ENCODE data around the gene PHF2.
A peak's percentile ranks its signal among the peaks of the same experiment; 100 is the strongest.

Gene PHF2

GRCh38 chr9:93630806-93631411, 54.5 kb downstream of the PHF2 start:
- no peak for DNase-seq (ENCODE audit: low spot score)

DNA sequence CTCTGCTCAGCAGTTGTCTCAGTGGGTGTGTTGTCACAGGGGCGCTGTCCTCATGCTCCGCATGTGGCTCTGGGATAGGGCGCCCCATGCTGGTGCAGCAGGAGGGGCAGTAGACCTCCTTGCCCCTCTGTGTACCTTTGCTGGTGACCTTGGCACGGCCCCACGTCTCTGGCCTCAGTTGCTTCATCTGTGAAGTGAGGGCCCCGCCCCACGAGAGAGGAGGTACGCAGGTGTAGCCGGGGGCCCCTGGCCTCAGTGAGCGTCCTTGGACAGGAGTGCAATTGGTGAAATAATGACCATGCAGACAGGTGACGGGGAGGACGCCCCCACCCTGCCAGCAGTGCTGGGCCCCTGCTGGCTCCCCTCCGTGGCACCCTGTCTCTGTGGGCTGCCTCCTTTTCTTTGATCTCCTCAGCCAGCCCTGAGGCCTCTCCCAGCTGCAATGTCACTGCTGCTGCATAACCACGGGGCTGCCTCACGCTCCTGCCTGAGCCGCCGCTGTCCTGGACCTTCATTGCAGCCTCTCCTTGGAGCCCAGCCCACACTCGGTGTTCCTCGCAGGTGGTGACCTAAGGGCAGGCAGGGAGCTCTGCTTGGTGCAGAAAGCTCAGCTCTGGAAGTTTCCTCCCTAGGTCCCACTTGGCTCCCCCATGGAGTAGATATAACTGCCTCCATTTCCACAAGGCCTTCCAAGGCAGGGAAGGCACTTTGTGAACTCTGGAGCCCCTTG, 57.3 kb downstream of the PHF2 start:
- DNase-seq (ENCODE audit: low spot score), result no peak

- DNase-seq (ENCODE audit: low spot score), result no peak
Observed at GRCh38 chr9:93634311-93635185, 58.2 kb downstream of the PHF2 start.

- no peak for DNase-seq (ENCODE audit: low spot score)
Observed at GRCh38 chr9:93635186-93636107, 59.1 kb downstream of the PHF2 start.

DNA sequence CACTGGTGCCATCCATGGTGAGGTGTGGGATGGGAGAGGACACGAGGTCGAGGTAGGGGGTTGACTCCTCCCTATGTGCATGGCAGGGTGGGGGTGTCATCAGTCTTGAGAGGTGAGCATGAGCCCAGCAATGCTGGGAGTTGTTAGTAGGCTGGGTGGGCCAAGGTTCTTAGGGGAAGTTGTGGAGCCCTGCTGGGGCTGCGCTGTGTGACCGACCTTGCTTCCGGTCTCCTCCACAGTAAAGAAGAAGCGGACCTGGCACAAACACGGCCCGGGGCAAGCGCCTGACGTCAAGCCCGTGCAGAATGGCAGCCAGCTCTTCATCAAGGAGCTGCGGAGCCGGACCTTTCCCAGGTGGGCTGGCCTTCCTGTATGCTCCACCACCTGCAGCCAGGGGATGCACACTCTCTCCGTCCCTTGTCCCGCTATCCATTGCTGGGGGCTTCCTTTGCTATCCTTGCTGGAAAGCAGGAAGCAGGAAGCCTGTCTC, 59.8 kb downstream of the PHF2 start:
- no peak for DNase-seq (ENCODE audit: low spot score)

- DNase-seq (ENCODE audit: low spot score), result no peak
Observed at GRCh38 chr9:93636667-93637066, 60.3 kb downstream of the PHF2 start.

DNA sequence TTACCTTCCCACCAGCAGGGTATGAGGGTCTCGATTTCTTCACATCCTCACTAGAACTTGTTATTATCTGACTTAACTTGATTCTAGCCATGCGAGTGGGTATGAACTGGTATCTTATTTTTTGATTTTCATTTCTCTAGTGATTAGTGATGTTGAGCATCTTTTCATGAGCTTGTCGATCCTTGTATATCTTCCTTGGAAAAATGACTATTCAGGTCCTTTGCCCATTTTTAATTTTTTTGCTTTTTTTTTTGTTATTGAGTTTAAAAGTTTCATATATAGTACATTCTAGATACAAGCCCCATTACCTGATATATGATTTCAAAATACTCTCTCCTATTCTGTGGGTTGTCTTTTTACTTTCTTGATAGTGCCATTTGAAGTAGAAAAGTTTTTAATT, 61.5 kb downstream of the PHF2 start:
- DNase-seq (ENCODE audit: low spot score), result no peak

DNA sequence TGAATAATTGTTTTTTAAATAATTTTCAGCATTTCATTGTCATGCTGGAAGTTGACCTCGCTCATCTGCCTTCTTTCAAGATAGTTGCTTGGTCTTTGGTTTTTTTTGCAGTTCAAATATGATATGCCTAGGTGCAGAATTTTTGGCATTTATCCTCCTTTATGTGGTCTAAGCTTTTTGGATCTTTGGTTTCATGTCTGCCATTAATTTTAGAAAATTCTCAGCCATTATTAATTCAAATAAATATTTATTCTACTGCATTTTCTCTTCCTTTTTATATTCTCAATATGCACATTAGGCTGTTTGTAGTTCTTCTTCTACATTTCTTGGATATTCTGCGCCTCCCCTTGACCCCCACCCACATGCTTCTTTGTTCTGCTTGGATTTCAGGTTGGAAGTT, 63.6 kb downstream of the PHF2 start:
- DNase-seq (ENCODE audit: low spot score), result no peak

DNA sequence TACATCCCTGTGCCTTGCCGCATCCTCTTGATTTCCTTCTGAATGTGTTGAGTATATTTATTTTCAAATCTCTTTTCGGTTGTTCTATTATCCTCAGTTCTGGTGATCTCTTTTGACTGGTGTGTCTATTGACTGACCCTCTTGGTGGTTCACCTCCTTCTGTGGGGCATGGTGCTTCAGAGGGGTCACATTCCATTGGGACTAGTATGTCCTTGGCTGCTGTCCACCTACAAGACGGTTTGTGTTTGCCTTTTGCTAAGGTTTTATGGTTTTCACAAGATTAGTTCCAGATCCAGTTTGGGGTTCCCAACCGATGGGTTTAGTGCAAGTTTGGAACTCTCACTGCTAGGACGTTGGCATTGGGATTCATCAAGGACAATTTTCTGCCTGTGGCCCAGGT, 66.6 kb downstream of the PHF2 start:
- peak; percentile 87 for DNase-seq (ENCODE audit: low spot score)

DNA sequence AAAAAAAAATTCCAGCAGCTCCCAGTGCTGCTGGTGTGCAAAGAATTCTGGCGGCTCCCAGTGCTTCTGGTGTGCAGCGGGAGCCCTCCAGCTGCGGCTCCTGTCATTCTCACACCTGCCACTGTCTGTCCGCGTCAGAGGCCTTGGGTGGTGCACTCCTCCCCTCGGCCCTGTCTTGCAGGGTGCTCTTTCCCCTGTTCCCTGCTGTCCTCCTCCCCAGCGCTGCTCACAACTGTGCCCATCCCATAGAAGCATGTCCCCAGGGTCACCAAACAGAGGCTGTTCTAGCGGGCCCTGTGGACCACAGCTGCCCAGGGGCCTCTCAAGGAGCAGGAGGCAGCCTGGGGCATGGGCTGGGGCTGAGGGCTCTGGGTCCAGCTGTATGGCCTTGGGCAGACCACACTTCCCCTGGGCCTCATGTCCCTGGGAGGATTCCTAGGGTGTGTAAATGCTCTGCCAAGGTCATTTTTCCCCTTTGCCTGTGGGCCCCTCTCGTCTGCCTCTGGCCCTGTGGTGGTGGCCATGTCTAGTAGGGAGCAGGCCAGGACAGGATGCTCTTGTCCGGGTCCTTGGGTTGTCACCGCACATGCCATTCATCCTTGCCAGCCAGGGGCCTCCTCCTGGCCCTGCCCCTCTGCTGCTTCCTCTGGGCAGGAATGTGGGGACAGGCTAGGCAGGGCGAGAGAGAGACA, 68.2 kb downstream of the PHF2 start:
- no peak for DNase-seq (ENCODE audit: low spot score)

DNA sequence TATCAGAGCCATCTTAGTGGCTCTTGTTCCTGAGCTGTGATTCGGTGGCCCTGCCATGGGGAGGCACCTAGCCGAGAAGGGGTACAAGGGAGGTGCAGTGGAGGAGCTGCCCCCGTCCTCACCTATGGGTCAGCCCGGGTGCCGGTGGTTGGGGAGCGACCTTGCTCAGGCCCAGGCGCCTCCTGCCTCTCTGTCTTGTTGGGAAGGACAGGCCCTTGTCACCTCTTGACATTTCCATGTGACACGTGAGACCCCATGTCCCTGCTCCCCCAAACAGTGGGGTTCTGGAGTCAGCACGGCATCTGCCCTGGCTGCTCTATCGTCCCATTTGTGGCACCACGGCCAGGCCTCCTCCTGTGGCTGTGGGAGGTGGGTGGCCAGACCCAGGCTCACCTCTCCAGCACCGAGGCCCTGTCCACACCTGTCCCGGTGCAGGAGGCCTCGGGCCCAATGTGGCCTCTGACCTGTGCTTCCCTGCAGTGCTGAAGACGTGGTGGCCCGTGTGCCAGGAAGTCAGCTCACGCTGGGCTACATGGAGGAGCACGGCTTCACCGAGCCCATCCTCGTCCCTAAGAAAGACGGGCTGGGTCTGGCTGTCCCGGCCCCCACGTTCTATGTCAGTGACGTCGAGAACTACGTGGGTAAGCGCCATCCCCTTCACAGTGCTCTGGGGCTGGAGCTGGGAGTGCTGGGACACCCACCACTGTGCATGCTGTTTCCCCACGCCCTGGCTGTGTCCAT, 68.9 kb downstream of the PHF2 start:
- no peak for DNase-seq (ENCODE audit: low spot score)

GRCh38 chr9:93645921-93646639, 69.7 kb downstream of the PHF2 start:
- DNase-seq (ENCODE audit: low spot score), result no peak

DNA sequence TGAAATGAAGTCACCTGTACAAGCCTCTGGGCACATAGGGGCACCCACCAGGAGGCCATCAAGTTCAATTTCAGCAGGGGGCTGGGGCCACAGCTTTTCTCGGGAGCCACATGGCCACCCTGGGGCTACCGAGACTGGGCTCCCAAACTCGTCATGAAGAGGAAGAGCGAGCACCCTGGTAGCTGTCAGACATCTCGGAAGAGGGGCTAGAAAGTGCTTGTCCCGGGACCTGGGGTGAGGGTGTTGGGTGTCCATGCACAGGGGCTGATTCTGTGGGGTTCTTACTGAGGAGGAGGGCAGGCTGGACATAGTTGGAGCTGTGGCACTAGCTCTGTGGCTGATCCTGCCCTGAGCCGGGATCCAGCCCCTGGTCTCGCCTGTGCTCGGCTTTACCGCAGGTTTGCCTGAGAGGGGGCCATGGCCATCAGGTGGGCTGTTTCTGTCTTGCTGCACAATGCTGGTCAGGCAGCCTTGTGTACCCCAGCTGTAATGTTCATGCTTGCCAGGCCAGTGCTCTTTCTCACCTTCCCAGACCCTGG, 70.3 kb downstream of the PHF2 start:
- no peak for DNase-seq (ENCODE audit: low spot score)

DNA sequence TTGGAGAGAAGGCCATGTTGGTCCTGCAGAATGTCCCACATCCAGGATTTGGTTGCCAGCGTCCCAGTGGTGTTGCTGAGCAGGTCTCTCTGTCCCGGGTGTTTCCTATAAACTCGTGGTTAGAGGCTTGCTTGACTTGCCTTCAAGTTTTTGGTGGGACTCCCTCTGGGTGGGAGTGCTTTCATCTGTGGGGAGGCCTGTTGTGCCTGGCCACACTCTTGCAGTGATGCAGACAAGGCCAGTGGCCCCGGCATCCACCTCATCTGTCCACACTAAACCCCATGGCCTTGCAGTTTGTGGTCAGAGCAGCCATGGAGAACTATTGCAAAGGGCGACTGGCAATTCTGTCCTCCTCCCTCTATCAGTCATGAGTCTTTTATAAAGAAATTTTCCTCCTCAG, 71.8 kb downstream of the PHF2 start:
- DNase-seq (ENCODE audit: low spot score), result no peak

DNA sequence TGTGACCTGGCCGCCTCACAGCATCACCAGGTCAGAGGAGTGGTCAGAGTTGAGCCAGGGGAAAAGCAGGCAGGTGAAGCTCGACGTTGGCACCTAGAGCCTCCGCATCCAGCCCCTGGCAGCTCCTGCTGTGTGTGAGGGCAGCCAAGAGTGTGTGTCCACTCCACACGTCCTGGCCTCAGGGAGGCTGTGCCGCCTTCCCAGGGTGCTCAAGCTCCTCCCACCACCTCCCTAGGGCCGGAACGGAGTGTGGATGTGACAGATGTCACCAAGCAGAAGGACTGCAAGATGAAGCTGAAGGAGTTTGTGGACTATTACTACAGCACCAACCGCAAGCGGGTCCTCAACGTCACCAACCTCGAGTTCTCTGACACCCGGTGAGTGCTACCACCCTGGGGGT, 72.5 kb downstream of the PHF2 start:
- DNase-seq (ENCODE audit: low spot score), result no peak

- DNase-seq (ENCODE audit: low spot score), result no peak
Observed at GRCh38 chr9:93649610-93650261, 73.4 kb downstream of the PHF2 start.

DNA sequence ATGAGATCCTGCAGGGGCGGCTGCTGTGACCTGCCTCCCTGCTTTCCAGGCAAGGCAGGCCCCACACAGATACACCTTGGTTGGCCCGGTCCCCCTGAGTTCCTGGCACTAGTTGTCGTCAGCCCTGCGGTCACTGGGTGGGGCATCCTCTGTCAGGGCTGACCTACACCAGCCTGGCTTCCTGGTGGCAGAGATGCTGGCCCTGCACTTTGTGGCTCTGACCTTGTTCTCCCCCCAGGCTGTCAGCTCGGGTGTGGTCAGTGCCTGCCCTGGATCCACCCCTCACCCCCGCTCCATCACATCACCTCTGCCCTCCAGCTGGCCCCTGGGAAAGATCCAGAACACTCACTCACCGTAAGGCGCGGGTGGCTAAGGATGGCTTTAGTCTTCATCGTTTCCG, 74.1 kb downstream of the PHF2 start:
- no peak for DNase-seq (ENCODE audit: low spot score)

GRCh38 chr9:93651521-93651950, 75.2 kb downstream of the PHF2 start:
- DNase-seq (ENCODE audit: low spot score), result no peak
